ENCODE measurements around the gene FAM136A. TPM values are rescaled to one million over a fixed set of nuclear protein-coding genes. Genes with fewer than 3 reads are reported as not detected.

The FAM136A gene
- total RNA-seq: 28.4 and 36.0 TPM in 2 replicates

GRCh38 chr2:70301344-70302194 is at the start of gene FAM136A:
Gene FAM136A (minus strand): TSS chr2:70302067. CDS start chr2:70302011, 56 bp downstream.

GRCh38 chr2:70248181-70248847 is 53.6 kb downstream of the FAM136A start, which contains the start of gene TIA1:
Gene TIA1 (minus strand): TSS chr2:70248628. CDS start chr2:70248430, 198 bp downstream.

Other genes starting within 250 kb of the FAM136A start
- gene PCBP1, start 214.6 kb downstream of the FAM136A start, total RNA-seq: 99.7 and 109 TPM in 2 replicates
- 6.4 and 11.1 TPM in 2 replicates for gene C2orf42, start 111.0 kb downstream of the FAM136A start, total RNA-seq
- 46.2 and 56.2 TPM in 2 replicates for gene TIA1, start 53.4 kb downstream of the FAM136A start, total RNA-seq
- 21.3 and 24.9 TPM in 2 replicates for gene PCYOX1, start 43.9 kb downstream of the FAM136A start, total RNA-seq
- 321 and 448 TPM in 2 replicates for gene SNRPG, start 8.3 kb downstream of the FAM136A start, total RNA-seq

Measured in bronchus fibroblast of lung (primary cell).